A549 treated with CORT108297 at 1 μM for 4 hours (cell line): ENCODE results near the gene COL6A1. TPM values are rescaled to one million over a fixed set of nuclear protein-coding genes. Genes with fewer than 3 reads are reported as not detected.

Experiments
- total RNA-seq: library from RNA; stranded (reverse); fragments of 200-300 nt; extraction: Qiagen RNA extraction; gene quantifications from 5 replicates; pipeline ENCODE4 v1.2.3, GENCODE V29; 2022

COL6A1 gene
- 15.9 to 22.6 TPM (median 19.6 TPM) in 5 replicates for total RNA-seq

GRCh38 chr21:45981151-45982091 lies at the start of gene COL6A1:
TSS of gene COL6A1 (plus strand) at chr21:45981770. CDS start at chr21:45981851, 81 bp downstream.

Other genes starting within 250 kb of the COL6A1 start
- gene COL6A2, start 116.3 kb downstream of the COL6A1 start, total RNA-seq = 13.8 to 17.6 TPM (median 14.9 TPM) in 5 replicates
- gene FTCD, start 173.8 kb downstream of the COL6A1 start, total RNA-seq = 0.12 TPM in 1 of 5 replicates, not detected in the others
- 0.06 to 0.10 TPM (median 0.07 TPM) in 3 of 5 replicates, not detected in the others for gene SPATC1L, start 202.7 kb downstream of the COL6A1 start, total RNA-seq
- 10.2 to 14.2 TPM (median 13.0 TPM) in 5 replicates for gene LSS, start 247.0 kb downstream of the COL6A1 start, total RNA-seq